Upper lobe of left lung (tissue), 4 donors: ENCODE measurements around the gene VWA3A.
"Not testable (repeated sequence)": the region's sequence is repeated elsewhere in the genome, so short reads cannot be mapped to it uniquely, and the experiment has no call there.

ENCODE experiments used
- CTCF ChIP-seq, 6 experiments: fragments of 450-650 bp in 4 of 6; fragments of 200-600 bp in 2 of 6; sonication (generic) in 2 of 6; IDR thresholded peaks; one replicate each; pipeline ENCODE4 v1.5.1; 2016 to 2019; ENCODE audit warnings: antibody characterized with exemption in 6 of 6
- EP300 ChIP-seq, 4 donors: sonication (generic); formaldehyde crosslinking; IDR thresholded peaks; one replicate each; pipeline ENCODE4 v1.5.1; 2017; ENCODE audit warnings: antibody characterized with exemption in 4 of 4, control low read depth in 2 of 4
- POLR2A ChIP-seq, 4 donors: fragments of 450-650 bp; IDR thresholded peaks; one replicate each; pipeline ENCODE4 v1.5.1; 2016 to 2017; ENCODE audit warnings: antibody characterized with exemption in 4 of 4, mild to moderate bottlenecking in 2 of 4
- POLR2AphosphoS5 ChIP-seq, 2 donors: sonication (generic); formaldehyde crosslinking; IDR thresholded peaks; one replicate each; pipeline ENCODE4 v1.5.1; 2017; ENCODE audit warnings: antibody characterized with exemption in 2 of 2

GRCh38 chr16:22172642-22173041, 80.3 kb downstream of the VWA3A start:
- not testable (repeated sequence) for TF ChIP-seq CTCF, POLR2A, EP300, POLR2AphosphoS5 (IDR thresholded peaks at IDR 0.05)
